BLaER1 (cell line): Measurements from ENCODE around the gene LY6G6D.
A peak's percentile ranks its signal among the peaks of the same experiment; 100 is the strongest.

Experiments used
- H3K27ac ChIP-seq: shearing (Covaris generic); formaldehyde crosslinking; 2 replicates; pipeline ENCODE4 v1.8.1; 2022
- H3K27me3 ChIP-seq: shearing (Covaris generic); formaldehyde crosslinking; 2 replicates; pipeline ENCODE4 v1.8.1; 2022
- H3K36me3 ChIP-seq: shearing (Covaris generic); formaldehyde crosslinking; 2 replicates; pipeline ENCODE4 v1.8.1; 2022
- H3K4me1 ChIP-seq: shearing (Covaris generic); formaldehyde crosslinking; 2 replicates; pipeline ENCODE4 v1.8.1; 2022
- H3K4me2 ChIP-seq: shearing (Covaris generic); formaldehyde crosslinking; 2 replicates; pipeline ENCODE4 v1.8.1; 2022
- H3K4me3 ChIP-seq: shearing (Covaris generic); formaldehyde crosslinking; 2 replicates; pipeline ENCODE4 v1.8.1; 2022
- H3K9ac ChIP-seq: shearing (Covaris generic); formaldehyde crosslinking; 2 replicates; pipeline ENCODE4 v1.8.1; 2022
- H3K9me3 ChIP-seq: shearing (Covaris generic); formaldehyde crosslinking; 2 replicates; pipeline ENCODE4 v1.8.1; 2022
- H4K20me1 ChIP-seq: shearing (Covaris generic); formaldehyde crosslinking; 2 replicates; pipeline ENCODE4 v1.8.1; 2022
- Cebpa-rat ChIP-seq: shearing (Covaris generic); IDR thresholded peaks from 2 replicates; pipeline ENCODE4 v1.8.1; 2022

LY6G6D gene

DNA sequence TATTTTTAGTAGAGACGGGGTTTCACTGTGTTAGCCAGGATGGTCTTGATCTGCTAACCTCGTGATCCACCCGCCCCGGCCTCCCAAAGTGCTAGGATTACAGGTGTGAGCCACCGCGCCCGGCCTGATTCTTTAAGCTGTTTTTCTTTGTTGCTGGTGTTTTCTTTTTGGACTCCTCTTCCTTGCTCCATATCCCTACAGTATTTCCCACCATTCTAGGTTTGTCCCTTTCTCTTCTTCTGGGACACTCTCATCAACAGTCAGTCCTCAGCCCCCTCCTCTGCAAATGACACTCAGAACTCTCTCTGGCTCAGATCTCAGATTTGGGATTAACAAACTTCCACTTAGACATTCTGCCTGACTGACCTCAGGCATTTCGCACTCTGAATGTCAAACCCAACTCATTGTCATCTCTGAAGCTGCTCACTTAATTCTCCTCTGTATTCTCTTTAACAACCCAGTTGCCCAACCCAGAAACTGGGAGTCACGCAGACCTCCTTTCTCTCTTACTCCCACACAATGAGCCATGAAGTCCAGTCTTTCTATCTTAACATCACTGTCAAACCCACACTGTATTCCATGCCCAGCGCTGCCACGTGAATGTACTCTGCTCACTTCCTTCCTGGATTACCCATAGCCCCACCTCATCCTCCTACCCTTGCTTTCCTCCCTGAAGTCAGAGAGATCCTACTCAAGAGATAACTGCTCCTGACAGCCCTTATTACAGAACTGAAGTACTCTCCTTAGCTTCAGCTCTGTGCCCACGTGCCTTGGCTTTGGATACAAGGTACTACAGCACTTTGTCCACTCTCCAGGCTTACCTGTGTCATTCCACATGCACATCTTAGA, 10.6 kb downstream of the LY6G6D start:
- no peaks in the 10 kb centered on the region for H3K27me3 ChIP-seq
- H3K4me1 ChIP-seq, result peaks cover 87% of the 10 kb centered on the region
- TF ChIP-seq Cebpa-rat, result no peak
- peaks cover 40% of the 10 kb centered on the region for H3K36me3 ChIP-seq
- peaks cover 53% of the 10 kb centered on the region for H4K20me1 ChIP-seq
- no peak overlapping the region for H3K4me3 ChIP-seq
- no peak overlapping the region for H3K27ac ChIP-seq
- peak overlapping the region; percentile 99 for H3K4me2 ChIP-seq
- no peak overlapping the region for H3K9ac ChIP-seq
- no peaks in the 10 kb centered on the region for H3K9me3 ChIP-seq

- Histone ChIP-seq H3K4me3 (peak overlapping the region; percentile 11; the same call in 1 of the 2 replicates), H4K20me1 (peaks cover 68% of the 10 kb centered on the region), H3K27me3 (no peaks in the 10 kb centered on the region), H3K9ac (peak overlapping the region; percentile 68), H3K27ac (peak overlapping the region; percentile 88), H3K4me2 (peak overlapping the region; percentile 99), H3K4me1 (peaks cover 90% of the 10 kb centered on the region), H3K36me3 (peaks cover 54% of the 10 kb centered on the region), H3K9me3 (no peaks in the 10 kb centered on the region)
- no peak for TF ChIP-seq Cebpa-rat
Measured at GRCh38 chr6:31727034-31727716, 12.0 kb downstream of the LY6G6D start.

- no peaks in the 10 kb centered on the region for H3K27me3 ChIP-seq
- H3K36me3 ChIP-seq, result peaks cover 62% of the 10 kb centered on the region
- peak overlapping the region; percentile 88 for H3K27ac ChIP-seq
- H3K4me3 ChIP-seq, result peak overlapping the region; percentile 94
- H3K4me2 ChIP-seq, result peak overlapping the region; percentile 99
- TF ChIP-seq Cebpa-rat, result no peak
- H3K4me1 ChIP-seq, result peaks cover 89% of the 10 kb centered on the region
- peaks cover 74% of the 10 kb centered on the region for H4K20me1 ChIP-seq
- peak overlapping the region; percentile 89 for H3K9ac ChIP-seq
- H3K9me3 ChIP-seq, result no peaks in the 10 kb centered on the region
Measured at GRCh38 chr6:31727717-31728671, 12.8 kb downstream of the LY6G6D start.

GRCh38 chr6:31728767-31729514, 13.8 kb downstream of the LY6G6D start, which contains the start of gene DDAH2:
Gene DDAH2, minus strand, starts transcription at chr6:31729299. Its CDS starts 138 bp downstream, at chr6:31729161.
- H3K36me3 ChIP-seq, result peaks cover 71% of the 10 kb centered on the region
- TF ChIP-seq Cebpa-rat, result no peak
- H3K9me3 ChIP-seq, result no peaks in the 10 kb centered on the region
- H3K9ac ChIP-seq, result peak within 1 kb of the TSS; percentile 89
- H3K4me3 ChIP-seq, result peak within 1 kb of the TSS; percentile 94
- peaks cover 77% of the 10 kb centered on the region for H4K20me1 ChIP-seq
- H3K4me1 ChIP-seq, result peaks cover 91% of the 10 kb centered on the region
- no peaks in the 10 kb centered on the region for H3K27me3 ChIP-seq
- peak within 1 kb of the TSS; percentile 99 for H3K4me2 ChIP-seq
- H3K27ac ChIP-seq, result peak within 1 kb of the TSS; percentile 88

- peaks cover 91% of the 10 kb centered on the region for H3K4me1 ChIP-seq
- peaks cover 70% of the 10 kb centered on the region for H3K36me3 ChIP-seq
- H3K27me3 ChIP-seq, result no peaks in the 10 kb centered on the region
- TF ChIP-seq Cebpa-rat, result no peak
- peak overlapping the region; percentile 89 for H3K9ac ChIP-seq
- peak overlapping the region; percentile 94 for H3K4me3 ChIP-seq
- no peaks in the 10 kb centered on the region for H3K9me3 ChIP-seq
- H3K4me2 ChIP-seq, result peak overlapping the region; percentile 99
- peaks cover 77% of the 10 kb centered on the region for H4K20me1 ChIP-seq
- peak overlapping the region; percentile 88 for H3K27ac ChIP-seq
Measured at GRCh38 chr6:31729515-31729978, 14.4 kb downstream of the LY6G6D start.

DNA sequence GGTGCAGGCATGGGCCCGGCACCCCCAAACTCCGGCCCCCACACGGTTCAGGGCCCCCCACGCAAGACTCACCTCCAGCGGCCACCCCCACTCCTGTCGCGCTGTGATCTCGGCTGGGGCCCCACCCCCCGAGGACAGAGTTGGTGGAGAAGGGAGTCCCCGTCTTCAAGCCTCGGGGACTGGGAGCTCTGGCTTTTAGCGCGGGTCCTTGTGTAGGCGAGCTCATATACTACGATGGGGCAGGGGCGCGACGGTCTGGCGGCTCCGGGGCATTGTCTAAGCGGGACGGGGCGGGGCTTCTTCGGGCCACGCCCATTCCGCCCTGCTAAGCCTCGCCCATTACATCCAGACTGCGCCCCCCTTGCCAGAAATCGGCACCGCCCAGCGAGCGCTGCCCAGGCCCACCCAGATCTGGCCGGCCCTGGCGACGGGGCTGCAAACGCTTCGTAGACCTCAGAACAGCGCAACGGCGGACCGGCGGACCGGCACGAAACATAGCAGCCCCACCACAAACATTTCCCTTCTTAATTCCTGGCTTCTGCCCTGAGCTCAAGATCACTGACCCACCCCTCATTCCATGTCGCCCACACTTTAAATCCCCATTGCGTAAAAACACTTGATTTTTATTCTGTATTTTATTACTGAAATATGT, 15.0 kb downstream of the LY6G6D start:
- Histone ChIP-seq H3K9me3 (no peaks in the 10 kb centered on the region), H3K9ac (peak overlapping the region; percentile 89), H3K4me2 (peak overlapping the region; percentile 99), H3K27me3 (no peaks in the 10 kb centered on the region), H3K27ac (peak overlapping the region; percentile 88), H3K4me1 (peaks cover 87% of the 10 kb centered on the region), H4K20me1 (peaks cover 74% of the 10 kb centered on the region), H3K36me3 (peaks cover 70% of the 10 kb centered on the region), H3K4me3 (peak overlapping the region; percentile 94)
- TF ChIP-seq Cebpa-rat, result no peak

DNA sequence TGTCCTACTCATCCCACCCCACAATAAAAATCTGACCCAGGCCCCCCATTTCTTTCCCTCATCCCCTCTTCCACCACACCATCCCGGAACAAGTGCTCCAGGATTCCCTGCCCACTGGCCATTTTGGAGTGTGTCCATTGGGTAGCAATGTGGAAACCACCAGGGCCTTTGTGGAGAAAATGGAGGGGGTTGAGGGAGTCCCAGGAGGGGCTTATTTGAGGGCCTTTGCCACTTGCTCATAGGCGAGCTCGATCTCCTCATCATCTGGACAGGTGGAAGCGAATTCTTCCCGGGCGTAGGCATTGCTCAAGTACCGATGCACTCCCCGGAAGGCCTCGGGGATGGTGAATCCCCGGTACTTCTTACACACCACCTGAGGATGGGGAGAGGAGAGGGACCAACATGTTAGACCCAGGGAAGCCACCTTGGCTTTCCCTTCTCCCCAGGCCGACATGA, 15.5 kb downstream of the LY6G6D start:
- H3K27ac ChIP-seq, result 0 out of 2 replicates have a peak overlapping the region, but pooled peaks have one; percentile 88
- peaks cover 74% of the 10 kb centered on the region for H4K20me1 ChIP-seq
- H3K27me3 ChIP-seq, result no peaks in the 10 kb centered on the region
- H3K36me3 ChIP-seq, result peaks cover 67% of the 10 kb centered on the region
- H3K9ac ChIP-seq, result peak overlapping the region; percentile 89; the same call in 1 of the 2 replicates
- peaks cover 81% of the 10 kb centered on the region for H3K4me1 ChIP-seq
- peak overlapping the region; percentile 94 for H3K4me3 ChIP-seq
- H3K4me2 ChIP-seq, result peak overlapping the region; percentile 99
- TF ChIP-seq Cebpa-rat, result no peak
- no peaks in the 10 kb centered on the region for H3K9me3 ChIP-seq

- TF ChIP-seq Cebpa-rat, result no peak
- Histone ChIP-seq H3K9ac (no peak overlapping the region), H3K9me3 (no peaks in the 10 kb centered on the region), H3K4me2 (peak overlapping the region; percentile 20; the same call in 1 of the 2 replicates), H3K27ac (no peak overlapping the region), H3K4me1 (peaks cover 72% of the 10 kb centered on the region), H4K20me1 (peaks cover 63% of the 10 kb centered on the region), H3K36me3 (peaks cover 53% of the 10 kb centered on the region), H3K4me3 (no peak overlapping the region), H3K27me3 (no peaks in the 10 kb centered on the region)
Measured at GRCh38 chr6:31732029-31732428, 16.9 kb downstream of the LY6G6D start.
